NCI-H2171 (cell line): Measurements from ENCODE around the gene G3BP2.
"Not testable (repeated sequence)": the region's sequence is repeated elsewhere in the genome, so short reads cannot be mapped to it uniquely, and the experiment has no call there.

Source experiments
- DNase-seq: peaks from one replicate; lab custom pipeline; 2025; lab: John Stamatoyannopoulos, UW

Gene G3BP2

GRCh38 chr4:75683482-75684155, 10.4 kb upstream of the G3BP2 start:
- no peak for DNase-seq

DNA sequence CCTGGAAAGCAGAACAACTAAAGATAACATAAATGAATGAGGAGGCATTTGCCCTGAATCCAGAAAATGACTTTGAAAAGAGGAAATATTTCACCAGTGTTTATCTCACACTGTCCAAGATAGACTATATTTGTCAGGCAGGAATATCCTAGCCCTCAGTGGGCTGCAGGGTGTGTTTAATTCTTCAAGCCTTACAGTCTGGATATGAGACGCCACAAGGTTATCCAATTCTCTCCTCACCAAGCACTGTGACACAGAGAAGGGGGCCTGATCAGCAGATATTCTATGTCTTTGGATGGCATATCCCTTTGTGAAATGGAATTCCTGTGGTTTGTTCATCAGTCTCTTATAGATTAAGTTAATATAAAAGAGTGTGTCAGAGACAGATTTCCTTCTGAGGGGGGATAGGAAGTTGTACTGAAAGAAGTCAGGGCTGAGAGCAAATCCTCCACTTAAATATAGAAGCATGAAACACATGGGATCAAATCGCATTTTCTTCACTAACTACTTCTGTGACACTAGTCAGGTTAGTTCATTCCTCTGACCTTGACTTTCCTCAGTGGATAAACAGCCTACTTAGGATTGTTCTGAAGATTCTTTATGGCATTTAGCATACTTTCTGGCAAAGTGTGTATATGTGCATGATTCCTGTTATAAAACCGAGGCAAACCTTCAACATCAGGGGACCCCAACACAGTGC, 6.8 kb upstream of the G3BP2 start:
- DNase-seq: no peak

DNA sequence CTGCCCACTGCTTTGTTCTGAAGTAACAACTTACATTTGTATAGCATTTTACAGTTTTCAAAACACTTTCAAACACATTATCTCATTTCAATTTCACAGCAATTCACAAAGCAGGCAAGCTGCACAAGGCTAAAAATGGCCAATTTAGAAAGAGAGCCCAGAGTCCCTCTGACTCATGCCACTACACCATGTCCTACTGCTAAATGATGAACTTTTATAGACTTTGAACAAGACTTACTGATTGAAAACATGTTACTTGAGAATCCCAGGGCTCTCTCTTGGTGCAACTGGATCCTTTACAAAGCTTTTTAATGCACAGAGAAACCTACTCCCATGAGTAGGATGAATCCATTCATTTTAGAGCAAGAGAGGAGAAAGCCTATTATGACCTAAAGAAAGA, 5.8 kb upstream of the G3BP2 start:
- no peak for DNase-seq

- DNase-seq: no peak
Observed at GRCh38 chr4:75678473-75678872, 5.3 kb upstream of the G3BP2 start.

GRCh38 chr4:75675004-75675531, 1.9 kb upstream of the G3BP2 start:
- no peak for DNase-seq

GRCh38 chr4:75673959-75674328, 733 bp upstream of the G3BP2 start:
- no peak for DNase-seq

DNA sequence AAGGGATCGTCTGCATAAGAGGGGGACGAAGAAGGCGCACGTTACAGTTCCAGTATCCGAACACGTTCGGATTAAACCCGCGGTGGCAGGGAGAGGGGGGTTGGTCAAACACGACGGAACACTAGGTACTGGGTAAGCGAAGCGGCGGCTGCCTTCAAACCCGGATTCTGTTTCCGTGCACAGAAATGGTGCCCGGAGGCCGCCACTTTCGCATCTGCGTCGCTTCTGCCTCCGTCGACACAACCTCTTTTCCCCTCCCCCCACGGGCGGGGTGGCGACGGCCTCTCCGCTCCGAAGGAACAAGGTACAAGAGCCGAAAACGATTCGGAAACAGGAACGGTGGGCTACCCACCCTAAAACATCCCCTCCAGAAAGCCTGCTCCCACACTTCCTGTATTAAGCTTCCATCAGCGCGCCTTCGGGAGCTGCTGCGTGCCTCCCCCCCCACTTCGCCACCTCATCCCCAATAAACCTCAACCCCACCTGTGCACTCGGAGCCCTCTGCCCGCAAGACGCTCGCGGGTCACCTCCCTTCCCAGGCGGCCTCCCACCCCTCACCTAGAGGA, 667 bp downstream of the G3BP2 start:
- DNase-seq: peak; percentile 53

- no peak for DNase-seq
Observed at GRCh38 chr4:75671802-75672421, 1.3 kb downstream of the G3BP2 start.

DNA sequence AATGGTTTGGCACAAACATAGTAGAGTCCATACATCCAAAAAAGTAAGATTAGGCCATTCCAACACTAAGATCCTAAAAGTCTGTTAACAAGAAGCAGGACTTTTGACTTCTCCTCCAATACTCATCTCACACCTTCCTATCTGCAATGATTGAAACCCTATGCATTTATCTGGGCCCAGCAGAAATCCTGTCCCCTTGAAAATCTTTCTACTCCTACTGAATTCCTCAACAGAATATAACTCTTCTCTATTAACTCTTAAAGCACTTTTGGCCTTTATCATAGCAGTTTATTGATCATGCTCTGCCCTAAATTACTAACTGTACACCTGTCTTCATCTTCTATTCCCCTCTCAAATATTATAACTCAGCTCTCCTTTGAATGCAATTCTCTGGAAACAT, 4.6 kb downstream of the G3BP2 start:
- DNase-seq: no peak

- not testable (repeated sequence) for DNase-seq
Observed at GRCh38 chr4:75667636-75668035, 5.6 kb downstream of the G3BP2 start.

DNA sequence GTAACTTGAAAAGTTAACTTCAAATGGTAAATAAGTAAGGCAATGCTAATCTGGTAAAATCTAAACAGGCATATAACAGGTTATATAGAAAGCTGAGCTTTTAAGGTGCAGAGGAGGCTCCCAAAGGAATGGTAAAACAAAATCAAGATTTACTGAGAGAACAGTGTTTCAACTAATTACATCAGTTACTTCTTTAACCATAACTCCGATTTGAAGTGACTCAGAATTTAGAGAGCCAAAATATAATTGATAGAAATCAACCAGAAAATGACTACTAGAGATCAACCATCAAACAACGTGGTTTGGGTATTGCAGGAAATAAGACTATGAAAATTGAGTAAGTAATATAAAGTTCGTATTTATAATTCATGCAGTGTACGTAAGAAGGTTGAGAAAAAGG, 6.9 kb downstream of the G3BP2 start:
- DNase-seq: no peak

GRCh38 chr4:75664604-75665003, 8.6 kb downstream of the G3BP2 start:
- not testable (repeated sequence) for DNase-seq

DNA sequence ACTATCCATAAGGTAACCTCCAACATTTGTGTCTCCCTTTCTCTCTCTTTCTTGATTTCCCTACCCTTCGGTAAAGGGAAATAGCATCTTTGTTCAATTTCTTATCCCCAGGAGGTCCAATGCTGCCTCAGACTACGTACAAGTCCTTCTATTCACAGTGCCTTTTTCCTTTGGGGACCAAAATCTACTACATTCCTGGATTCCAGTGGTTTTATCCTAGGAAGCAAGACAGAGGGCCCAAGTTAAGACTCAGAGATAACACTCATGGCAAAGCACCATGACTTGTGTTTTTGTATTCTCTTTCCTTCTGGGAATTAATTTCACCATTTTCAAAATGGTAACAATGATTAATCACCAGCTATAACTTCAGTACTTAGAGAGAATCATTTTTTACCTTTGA, 10.6 kb downstream of the G3BP2 start:
- no peak for DNase-seq

- DNase-seq: no peak
Observed at GRCh38 chr4:75660491-75660890, 12.7 kb downstream of the G3BP2 start.

DNA sequence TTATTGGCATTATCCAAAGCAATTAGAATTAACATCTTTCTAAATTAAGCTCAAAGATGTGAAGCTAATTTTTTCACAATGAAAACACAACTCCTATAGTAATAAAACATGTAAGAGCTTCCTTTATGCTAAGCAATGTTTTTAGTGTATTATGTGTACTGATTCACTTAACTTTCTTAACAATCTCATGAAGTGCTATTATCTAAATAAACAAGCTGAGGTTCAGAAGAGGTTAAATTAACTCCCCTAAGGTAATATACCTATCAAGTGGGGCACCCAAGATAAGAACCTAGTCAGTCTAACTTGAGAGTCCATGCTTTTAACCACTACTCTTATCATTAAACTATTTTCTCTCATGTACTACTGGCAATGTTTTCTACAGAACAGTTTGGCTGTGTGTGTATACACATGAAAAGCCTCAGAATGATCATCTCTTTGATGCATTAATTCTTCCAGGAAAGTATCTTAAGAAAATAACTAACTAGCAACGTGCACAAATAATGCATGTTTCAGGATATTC, 13.6 kb downstream of the G3BP2 start:
- DNase-seq: no peak

DNA sequence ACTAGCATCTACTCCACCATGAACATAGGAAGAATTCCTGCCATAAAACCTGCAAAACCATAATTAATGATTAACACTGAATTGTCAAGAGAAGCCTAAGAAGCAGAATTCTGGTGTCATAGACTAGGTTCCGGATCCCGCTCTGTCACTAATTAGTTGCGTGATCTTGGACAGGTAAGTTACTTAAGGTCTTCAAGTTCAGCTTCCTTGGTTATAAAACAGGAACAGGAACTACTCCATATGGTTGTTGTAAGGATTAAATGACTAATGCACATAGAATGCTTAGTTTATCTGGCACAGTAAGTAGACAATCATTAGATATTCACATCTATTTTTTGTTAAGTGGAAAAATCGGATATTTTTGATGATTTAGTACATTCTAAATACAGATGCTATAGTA, 14.3 kb downstream of the G3BP2 start:
- no peak for DNase-seq

DNA sequence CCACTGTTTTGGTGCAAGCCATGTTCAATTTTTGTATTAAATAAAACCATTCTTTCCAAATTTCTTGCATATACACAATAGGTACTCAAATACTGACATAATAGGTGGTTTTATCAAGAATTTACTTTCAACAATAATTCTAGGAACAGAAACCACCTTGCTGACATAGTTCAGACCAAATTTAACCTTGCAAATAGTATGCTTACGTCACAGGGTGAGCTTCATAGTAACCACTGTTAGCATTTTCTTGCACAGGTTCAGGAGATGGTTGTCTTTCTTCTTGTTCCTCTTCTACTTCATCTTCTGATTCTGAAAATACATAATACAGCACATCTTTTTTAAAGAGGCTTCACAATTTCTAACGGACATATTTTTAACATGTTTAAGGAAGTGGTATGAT, 17.6 kb downstream of the G3BP2 start:
- DNase-seq: no peak

DNA sequence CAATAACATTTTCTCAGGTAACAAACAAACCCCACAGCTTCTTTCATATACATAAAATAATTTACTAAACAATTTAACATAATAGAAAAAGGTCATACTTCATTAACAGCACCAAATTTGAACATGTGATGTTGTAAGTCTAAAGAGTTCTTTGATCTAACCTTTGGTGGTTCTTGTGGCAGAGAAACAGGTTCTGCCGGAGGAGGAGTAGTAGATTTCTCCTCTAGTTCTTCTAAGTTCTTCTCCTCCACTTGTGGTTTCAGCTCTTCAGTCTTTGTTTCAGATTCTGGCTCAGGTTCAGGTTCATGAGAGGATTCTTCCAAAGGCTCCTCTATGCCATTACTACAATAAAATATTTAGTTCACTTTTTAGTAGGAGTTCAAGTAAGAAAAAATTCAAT, 18.3 kb downstream of the G3BP2 start:
- DNase-seq: no peak

DNA sequence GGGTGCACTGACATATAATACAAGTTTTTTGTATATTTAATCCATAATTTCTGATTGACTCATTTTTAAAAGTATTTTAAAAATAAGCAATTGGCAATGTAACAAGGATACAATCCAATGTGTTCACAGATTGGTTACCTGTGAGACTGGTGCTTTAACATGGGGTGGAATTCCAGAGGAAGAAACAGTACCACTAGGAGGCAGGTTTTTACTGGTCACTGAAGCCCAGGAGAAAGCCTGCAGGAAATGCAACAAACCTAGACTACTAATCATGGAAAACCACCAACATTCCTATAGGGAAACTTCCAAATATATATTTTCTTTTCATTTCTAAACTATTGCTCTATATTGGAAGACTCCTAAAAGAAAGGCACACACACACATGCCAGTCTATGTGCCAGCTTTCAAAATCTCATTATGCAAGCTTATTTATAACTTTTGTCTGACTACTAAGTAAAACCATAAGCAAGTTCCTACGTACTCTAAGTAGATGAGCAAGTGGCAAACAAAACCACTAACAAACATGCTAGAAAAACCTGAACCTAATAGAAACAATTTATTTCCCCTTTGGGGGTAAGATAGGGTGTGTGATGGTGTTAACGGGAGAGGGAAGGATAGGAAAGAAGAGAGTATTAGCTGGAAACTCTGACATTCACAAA, 19.2 kb downstream of the G3BP2 start:
- DNase-seq: no peak

GRCh38 chr4:75644095-75644494, 29.1 kb downstream of the G3BP2 start:
- no peak for DNase-seq

DNA sequence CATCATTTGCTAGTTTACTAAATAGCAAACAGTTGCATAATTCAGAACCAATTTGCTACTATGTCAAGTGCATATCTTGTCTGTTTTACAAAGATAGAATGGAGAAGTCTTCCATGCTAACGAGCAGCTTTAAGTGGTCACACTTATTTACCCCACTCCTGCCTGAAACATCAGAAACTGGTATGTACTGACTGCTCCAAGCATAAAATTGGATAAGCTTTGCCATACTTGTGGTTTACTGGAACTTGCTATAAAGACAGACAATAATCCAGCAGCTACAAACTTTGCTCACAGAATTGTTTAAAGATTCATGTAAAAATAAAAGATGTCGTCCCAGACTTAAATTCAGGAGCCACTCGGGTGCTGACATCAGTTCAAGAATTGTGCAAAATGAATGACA, 29.6 kb downstream of the G3BP2 start:
- DNase-seq: no peak

DNA sequence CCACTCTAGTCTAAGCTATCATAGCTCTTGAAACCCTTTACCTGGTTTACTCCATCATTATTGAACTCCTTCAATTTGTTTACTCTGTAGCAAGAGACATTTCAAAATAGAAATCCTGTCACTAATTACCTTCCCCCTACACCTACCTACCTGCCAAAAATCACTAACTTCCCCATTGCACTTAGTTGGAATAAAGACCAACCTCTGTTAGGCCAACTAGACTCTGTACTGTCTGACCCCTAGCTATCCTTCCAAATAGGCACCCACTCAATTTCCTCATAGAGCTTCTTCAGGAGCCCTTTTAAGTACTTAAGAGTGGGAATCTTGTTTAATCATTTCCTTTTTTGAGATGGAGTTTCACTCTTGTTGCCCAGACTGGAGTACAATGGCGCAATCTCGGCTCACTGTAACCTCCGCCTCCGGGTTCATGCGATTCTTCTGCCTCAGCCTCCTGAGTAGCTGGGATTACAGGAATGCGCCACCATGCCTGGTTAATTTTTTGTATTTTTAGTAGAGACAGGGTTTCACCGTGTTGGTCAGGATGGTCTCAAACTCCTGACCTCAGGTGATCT, 34.0 kb downstream of the G3BP2 start:
- no peak for DNase-seq
